GM18526 (cell line): ENCODE measurements around the gene FECH.

Experiments
- POLR2A ChIP-seq: IDR thresholded peaks from 3 replicates; pipeline ENCODE4 v1.6.1; 2011; ENCODE audit not compliant: insufficient read length; ENCODE audit errors: extremely low read depth

FECH gene

DNA sequence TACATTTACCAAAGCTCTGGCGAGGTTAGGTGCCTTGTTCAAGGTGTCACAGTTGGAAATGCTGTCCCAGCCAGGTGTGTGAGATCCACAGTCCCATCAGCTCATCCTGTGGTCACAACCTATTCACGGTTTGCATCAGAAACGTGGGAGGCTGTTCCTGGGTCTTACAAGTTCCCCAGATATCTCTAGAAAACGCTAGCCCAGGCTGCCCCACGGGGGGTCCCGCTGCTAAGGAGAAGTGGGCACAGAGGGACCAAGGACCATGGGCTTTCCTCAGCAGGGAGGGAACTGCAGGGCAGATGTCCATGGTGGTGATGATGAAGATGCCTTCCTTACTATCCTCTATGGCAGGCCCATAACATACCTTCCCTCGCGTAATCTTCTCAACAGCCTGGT lies 649 bp downstream of the FECH start:
- no peak for TF ChIP-seq POLR2A

DNA sequence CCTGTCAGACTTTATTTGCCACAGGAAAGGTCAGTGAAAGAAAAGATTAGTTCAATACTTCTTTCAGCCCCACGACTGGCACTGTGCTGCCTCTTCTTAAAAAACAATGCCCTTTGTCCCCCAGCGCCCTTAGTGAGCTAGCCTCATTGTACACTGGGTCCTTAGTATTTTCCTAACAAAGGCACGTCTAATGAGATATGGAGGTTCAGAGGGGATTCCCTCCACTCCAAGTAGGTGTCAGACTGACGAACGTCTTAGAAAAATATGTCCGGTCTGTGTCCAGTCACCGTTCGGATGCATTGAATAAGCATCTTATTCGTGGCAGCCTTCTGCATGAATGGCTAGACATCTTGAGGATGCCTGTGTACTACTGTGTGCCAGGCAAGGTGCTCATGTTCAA lies 1.1 kb downstream of the FECH start:
- TF ChIP-seq POLR2A = no peak

DNA sequence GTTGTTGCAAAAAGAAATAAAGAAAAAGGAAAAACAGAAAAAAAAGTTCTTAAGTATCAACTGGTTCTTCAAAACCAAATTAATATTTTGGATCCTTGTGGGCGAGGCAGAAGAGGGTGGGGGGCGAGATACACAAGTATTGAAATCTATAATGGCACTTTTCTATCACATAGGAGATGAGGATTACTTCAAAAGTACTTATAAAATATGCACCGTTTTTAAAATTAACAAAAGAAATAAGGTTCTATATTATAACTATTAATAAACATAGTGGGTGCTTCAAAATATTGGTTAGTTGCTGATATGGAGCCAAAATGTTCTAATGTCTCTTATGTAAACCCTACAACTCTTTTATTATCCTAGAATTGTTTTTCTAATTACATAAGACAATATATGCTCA lies 2.1 kb downstream of the FECH start:
- no peak for TF ChIP-seq POLR2A

DNA sequence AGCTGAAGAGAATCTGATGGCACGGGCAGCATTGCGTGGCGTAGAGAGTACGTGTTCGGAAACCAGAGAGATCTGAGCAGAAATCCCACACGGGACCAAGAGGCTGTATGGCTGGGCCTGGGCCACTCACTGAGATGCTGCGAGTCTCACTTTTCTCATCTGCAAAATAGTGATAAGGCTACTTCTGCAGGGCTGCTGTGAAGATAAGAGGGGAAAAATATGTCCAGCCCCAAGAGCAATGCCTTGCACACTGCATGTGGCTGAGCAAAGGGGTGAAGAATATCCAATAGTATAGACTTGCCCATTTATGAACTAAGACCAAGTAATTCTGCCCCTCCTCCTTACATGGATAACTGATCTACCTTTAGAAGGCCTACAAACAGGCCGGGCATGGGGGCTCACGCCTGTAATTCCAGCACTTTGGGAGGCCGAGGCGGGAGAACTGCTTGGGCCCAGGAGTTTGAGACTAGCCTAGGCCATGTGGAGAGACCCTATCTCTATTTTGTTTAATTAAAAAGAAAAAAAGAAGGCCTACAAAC lies 3.1 kb downstream of the FECH start:
- TF ChIP-seq POLR2A = no peak

DNA sequence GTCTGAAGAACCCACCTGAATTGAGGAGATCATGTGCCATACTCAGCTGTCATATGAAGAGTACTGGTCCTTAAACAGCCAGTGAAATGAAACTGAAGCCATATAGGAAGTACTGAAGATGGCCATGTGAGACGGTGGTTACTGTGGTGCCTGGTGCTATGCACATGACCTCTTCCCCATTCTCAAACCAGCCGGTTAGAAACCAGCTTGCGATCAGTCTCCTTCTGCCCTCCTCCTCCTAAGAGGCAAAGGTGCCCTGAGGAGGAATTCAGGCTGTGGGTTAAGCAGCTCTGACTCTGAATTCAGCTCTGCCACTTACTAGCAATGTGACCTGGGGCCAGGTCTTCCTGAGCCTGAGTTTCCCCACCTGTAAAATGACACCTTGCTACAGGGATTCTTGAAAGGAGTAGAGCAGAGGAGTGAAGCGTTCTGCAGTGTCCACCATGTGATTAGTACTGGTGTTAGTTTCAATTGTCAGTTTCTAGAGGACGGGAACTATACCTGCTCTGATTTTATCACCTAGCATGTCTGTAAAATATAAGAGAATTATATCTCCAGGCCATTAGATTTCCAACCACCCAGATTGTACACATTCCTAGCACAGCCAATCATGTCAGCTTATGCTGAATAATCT lies 5.1 kb downstream of the FECH start:
- no peak for TF ChIP-seq POLR2A

DNA sequence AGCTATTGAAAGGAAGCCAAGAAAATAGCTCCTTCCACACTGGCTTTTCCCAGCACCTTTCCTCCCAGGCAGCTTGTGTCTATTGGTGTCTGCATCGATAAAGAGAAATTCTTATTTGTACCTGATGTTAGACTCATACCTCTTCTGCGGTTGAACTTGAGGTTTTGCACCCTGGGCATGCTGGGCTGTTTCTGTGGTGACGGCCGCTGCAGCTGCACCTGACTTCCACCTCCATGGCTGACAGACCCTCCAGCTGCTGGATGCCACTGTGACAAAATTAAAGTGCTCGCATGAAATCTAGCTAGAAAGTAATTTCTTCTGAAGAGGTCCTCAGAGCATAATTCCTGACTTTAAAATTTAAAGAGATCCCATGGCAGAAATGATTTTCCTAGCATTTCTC lies 6.6 kb downstream of the FECH start:
- TF ChIP-seq POLR2A = no peak

DNA sequence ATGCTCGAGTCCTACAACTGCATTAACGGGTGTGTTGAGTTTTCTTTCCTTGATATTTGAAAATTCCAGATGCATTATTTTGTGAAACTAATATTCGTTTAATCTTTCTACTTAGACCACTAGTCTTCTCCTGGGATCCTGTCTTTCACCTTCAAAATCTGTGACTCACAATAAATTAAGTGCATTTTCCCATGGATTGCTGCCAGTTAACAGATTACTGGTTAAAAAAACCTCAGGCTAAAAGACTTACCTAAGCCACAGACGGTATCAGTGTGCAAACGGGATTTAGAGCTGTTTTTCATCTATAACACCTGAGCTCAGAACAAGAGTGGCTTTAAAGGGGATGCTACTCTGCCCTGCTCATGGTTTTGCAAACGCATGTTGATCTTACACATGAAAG lies 10.2 kb downstream of the FECH start:
- TF ChIP-seq POLR2A = no peak

DNA sequence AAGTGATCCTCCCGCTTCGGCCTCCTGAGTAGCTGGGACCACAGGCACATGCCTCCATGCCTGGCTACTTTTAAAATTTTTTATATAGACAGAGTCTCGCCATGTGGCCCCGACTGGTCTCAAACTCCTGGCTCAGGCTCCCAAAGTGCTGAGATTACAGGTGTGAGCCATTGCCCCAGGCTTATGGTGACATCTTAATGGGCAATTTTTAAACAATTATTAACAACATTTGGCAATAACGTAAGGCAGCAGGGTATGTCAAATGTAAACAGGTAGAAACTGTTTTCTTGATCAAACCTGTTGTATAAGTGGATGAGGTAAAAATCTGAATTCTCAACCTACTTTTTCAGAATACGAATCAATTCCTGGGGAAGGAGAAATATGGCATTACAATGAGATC lies 11.0 kb downstream of the FECH start:
- no peak for TF ChIP-seq POLR2A

DNA sequence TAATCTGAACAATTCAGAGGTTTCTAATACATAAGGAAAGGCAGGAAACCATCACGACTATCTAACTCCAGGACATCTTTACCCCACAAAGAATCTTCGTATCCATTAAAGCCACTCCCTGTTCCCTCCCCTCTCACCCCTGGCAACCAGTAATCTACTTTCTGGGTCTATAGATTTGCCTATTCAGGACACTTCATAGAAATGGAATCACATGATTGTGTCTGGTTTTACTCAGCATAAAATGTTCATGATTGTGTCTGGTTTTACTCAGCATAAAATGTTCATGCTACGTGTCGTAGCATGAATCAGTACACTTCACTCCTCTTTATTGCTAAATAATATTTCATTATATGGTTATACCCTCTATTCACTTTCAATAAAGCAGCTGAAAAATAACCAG lies 11.6 kb downstream of the FECH start:
- no peak for TF ChIP-seq POLR2A

DNA sequence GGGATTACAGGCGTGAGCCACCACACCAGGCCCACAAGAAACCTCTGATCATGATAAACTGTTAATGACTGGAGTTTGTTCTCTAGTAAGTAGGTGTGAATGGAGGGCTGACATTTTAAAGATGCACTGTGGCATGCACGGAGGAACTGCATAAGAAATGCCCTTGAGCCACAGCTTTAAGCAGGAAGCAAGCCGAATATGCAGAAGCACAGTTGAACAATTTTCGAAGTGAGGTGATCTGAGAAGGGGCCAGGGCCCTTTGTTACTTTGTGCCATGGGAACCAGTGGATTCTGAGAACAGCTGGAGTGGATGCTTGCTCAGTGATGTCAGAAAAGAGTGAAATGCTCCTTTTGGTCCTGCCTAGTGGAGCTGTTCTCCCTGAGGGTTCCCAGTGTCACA lies 16.3 kb downstream of the FECH start:
- no peak for TF ChIP-seq POLR2A

DNA sequence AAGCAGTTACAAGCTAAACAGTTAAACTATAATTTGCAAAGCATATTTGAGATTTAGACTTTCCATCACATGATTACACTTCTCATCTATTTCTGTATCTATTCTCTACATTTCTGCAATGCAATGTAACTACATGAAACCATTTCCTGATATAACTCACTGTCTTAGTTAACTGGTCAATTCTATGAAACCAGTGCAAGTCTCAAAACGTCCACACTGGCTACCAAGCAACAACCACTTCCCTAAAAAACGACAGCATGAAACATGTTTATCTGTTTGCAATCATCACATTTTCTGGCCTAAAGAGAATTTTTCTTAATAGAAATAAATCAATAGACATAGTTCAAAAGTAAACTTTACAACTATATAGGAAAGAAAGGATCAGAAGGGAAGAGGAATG lies 17.4 kb downstream of the FECH start:
- TF ChIP-seq POLR2A = no peak

DNA sequence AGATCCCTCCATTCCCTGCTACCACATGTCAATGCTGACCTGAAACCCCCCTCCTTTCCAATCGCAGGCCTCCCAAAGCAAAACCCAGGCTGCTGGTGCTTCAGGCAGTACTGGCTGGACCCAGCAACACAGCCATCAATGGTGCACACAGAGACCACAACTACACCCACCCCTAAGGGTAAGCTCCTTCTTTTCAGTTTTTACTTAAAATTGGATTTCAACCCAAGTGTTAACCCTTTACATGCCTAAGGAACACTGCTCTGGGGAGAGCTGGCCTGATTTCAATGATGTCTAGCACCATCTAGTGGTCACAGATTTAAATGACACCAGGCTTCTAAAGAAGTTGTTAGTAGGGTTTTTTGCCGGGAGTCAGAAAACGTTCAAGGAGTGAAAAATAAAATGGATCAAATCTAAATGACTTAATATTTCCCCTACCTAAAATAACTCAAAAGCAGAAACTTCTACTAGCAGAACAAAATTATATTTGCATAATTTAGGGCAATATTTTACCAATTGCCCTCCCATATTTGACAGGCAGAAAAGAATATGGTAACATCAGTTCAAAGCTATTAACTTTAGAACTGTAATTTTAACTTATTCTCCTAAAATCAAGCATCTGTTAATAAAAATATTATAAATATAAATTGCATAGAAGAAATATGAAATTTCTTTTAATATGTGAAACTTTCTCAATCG lies 24.6 kb downstream of the FECH start:
- TF ChIP-seq POLR2A = no peak

DNA sequence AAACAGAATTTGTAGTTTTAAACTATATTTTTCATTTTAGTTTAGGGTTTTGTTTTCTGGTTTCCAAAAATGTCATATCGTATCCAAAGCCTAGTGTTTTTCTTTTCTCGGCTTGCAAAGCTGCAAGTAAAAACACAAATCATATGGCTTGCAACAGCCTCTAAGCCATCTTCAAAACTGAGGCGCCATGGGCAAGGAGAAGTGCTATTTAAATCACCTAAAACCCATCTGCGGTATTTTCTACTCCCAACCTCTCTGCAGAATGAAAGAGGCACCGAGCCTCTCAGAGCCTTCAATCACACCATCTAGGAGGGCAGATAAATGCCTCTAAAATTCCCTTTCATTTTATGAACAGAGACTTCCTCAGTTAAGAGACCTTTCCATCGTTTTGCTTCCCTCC lies 25.2 kb downstream of the FECH start:
- no peak for TF ChIP-seq POLR2A

DNA sequence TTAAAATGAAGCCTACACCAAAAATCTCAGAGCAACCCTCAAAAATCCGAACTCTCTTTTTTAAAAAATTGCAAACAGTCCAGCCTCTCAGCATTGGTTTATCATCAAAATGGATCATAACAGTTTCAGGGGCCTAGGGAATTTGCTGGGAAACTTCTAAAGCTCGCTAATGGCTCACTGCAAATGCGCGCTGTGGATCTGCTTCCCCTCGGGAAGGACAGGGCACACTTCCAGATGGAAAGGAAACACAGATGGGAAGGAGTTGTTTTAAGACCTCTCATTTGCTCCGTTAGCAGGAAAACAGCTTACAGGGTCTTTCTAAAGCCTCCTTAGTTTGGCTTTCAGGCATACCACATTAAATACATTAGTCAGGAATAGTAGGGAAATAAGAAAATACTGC lies 27.2 kb downstream of the FECH start:
- no peak for TF ChIP-seq POLR2A

DNA sequence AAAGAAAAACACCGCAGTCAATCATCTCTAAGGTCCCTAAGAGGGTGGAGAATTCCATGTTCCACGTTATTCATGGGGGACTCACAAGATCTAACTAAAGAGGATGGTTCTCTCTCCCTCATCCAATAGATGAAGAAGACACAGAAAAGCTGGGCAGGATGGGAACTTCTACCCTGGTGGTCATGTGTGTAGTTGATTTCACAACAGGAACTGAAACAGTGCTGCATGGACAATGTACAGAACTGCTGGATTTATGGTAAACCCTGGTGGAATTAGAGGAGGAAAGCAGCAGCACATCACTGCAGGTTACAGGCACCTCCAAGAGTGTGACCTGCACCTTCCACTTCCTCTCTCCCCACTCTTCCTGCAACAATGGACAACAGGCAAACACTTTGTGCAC lies 31.4 kb downstream of the FECH start:
- no peak for TF ChIP-seq POLR2A

DNA sequence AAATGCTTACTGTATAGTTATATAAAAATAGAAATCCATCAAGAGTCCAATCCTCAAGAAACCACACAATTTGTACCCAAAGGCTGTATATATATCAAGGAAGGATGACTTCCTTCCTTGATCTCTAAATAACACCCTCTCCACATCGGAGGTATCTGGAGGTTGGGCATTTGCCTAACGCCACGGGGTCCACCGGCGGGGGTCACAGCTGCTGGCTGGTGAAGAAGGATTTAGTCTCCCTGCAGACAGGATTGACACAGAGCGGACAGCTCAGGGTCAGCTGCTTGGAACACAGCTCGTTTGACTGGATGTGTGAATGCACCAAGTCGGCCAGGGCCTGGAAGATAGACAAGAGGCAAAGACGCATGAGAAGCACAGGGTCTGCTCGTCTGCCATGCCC lies 36.0 kb downstream of the FECH start:
- TF ChIP-seq POLR2A = no peak

DNA sequence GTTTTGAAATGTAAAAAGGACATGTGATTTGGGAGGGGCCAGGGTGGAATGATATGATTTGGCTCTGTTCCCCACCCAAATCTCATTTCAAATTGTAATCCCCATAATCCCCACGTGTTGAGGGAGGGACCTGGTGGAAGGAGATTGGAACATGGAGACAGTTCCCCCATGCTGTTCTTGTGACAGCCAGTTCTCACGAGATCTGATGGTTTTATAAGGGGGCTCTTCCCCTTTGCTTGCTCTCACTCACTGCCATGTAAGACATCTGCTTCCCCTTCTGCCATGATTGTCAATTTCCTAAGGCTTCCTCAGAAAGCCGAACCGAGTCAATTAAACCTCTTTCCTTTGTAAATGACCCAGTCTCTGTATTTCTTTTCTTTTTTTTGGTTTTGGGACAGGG lies 39.2 kb downstream of the FECH start:
- no peak for TF ChIP-seq POLR2A

DNA sequence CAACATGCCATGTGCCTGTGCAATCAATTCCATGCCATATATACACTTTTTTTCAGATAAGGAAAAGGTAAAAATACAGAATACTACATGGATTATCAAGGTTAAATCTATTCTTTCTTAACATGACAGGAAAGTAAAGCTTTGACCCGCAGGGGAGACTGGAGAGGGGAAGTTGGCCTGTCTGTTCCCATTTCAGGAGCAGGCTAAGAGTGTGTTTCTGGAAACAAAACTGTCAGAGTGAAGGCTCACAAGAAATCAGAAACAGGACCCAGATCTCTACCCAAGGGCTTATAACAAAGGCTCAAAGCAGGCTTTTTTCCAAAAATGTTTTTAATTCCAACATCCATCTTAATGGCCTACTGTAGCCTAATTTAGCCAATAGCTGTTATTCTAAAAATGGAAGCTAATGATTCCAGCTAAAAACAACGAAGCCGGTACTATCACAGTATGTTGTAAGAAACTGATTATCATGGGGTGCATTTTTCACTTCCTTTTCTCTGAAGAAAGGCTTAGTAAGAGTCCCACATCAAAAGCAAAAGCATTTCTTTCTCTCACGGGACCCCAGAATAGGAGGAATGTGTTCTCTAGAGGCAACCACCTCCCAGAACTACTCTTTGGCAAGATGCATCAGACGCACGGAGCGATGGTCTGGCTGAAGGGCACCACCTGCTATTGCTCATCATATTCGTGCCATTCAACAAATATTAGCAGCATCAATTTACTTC lies 41.4 kb downstream of the FECH start:
- no peak for TF ChIP-seq POLR2A
